Thymus (tissue), 2 donors: Measurements from ENCODE around the gene CA5B. TPM values are rescaled to one million over a fixed set of nuclear protein-coding genes. Genes with fewer than 3 reads are reported as not detected.

Experiments
- polyA plus RNA-seq: library from polyadenylated mRNA; stranded (reverse); fragments of 200-250 nt; gene quantifications from one replicate; pipeline ENCODE4 v1.2.3, GENCODE V29; 2013
- total RNA-seq: library from RNA; stranded (reverse); fragments of 120-200 nt; gene quantifications from one replicate; pipeline ENCODE4 v1.2.4, GENCODE V29; 2013
- donor health status: healthy.

CA5B gene
- total and polyA plus RNA-seq, 2 donors, result 2.9 to 3.1 TPM

Other genes starting within 250 kb of the CA5B start
- gene PIR, start 244.9 kb upstream of the CA5B start, total RNA-seq, result 4.6 TPM
- 13.0 TPM for gene PIR, start 244.9 kb upstream of the CA5B start, polyA plus RNA-seq
- 0.57 TPM for gene BMX, start 237.5 kb upstream of the CA5B start, total RNA-seq
- 1.3 TPM for gene BMX, start 237.5 kb upstream of the CA5B start, polyA plus RNA-seq
- gene ACE2, start 137.3 kb upstream of the CA5B start, total RNA-seq, result 0.38 TPM
- gene ACE2, start 137.3 kb upstream of the CA5B start, polyA plus RNA-seq, result 1.4 TPM
- 0.28 TPM for gene CLTRN, start 73.5 kb upstream of the CA5B start, total RNA-seq
- 3.9 TPM for gene CLTRN, start 73.5 kb upstream of the CA5B start, polyA plus RNA-seq
- 9.5 TPM for gene ZRSR2, start 52.2 kb downstream of the CA5B start, total RNA-seq
- gene ZRSR2, start 52.2 kb downstream of the CA5B start, polyA plus RNA-seq, result 30.0 TPM
- gene AP1S2, start 116.5 kb downstream of the CA5B start, total RNA-seq, result 45.8 TPM
- 38.7 TPM for gene AP1S2, start 116.5 kb downstream of the CA5B start, polyA plus RNA-seq